ENCODE data around the gene SUN1. TPM values are rescaled to one million over a fixed set of nuclear protein-coding genes. Genes with fewer than 3 reads are reported as not detected.

Gene SUN1
- total and polyA plus RNA-seq, 2 donors from 2014 or later: 40.4 to 168 TPM

GRCh38 chr7:841943-842342 is 9.7 kb downstream of the SUN1 start:
- no peak for TF ChIP-seq CTCF (IDR thresholded peaks at IDR 0.05; ENCODE audit: borderline replicate concordance, extremely low read depth, insufficient read depth)
- H3K9me3 ChIP-seq (ENCODE audit: control insufficient read depth in 2 of 3, insufficient read depth in 1 of 3, low read length in 3 of 3): no peaks in the 10 kb centered on the region
- no peak overlapping the region for H3K27ac ChIP-seq (ENCODE audit: low read depth in 2 of 2, low read length in 2 of 2)
- DNase-seq: no peak
- H3K36me3 ChIP-seq (ENCODE audit: control insufficient read depth in 2 of 3, insufficient read depth in 3 of 3, low read length in 3 of 3): peaks cover 0 to 41% (median 31%) of the 10 kb centered on the region in 3 donors
- FAIRE-seq: no peak
- H3K9ac ChIP-seq (ENCODE audit: low read length in 3 of 3): no peak overlapping the region
- intact Hi-C loops (cut with DNase I): no loop called here
- no peaks in the 10 kb centered on the region for H3K27me3 ChIP-seq (ENCODE audit: control insufficient read depth, insufficient read depth, low read length)
- H3K4me1 ChIP-seq (ENCODE audit: control insufficient read depth in 2 of 3, insufficient read depth in 2 of 3, low read depth in 1 of 3, low read length in 3 of 3): peaks cover 0 to under 1% (median 0%) of the 10 kb centered on the region in 3 donors
- H3K4me3 ChIP-seq (ENCODE audit: low read length in 3 of 3): no peak overlapping the region

GRCh38 chr7:842431-843031 is 10.3 kb downstream of the SUN1 start:
- no peak for FAIRE-seq
- no peak for TF ChIP-seq CTCF (IDR thresholded peaks at IDR 0.05; ENCODE audit: borderline replicate concordance, extremely low read depth, insufficient read depth)

GRCh38 chr7:843230-843629 is 11.0 kb downstream of the SUN1 start:
- Histone ChIP-seq H3K4me1 (ENCODE audit: control insufficient read depth in 2 of 3, insufficient read depth in 2 of 3, low read depth in 1 of 3, low read length in 3 of 3) (no peaks in the 10 kb centered on the region), H3K9ac (ENCODE audit: low read length in 3 of 3) (no peak overlapping the region), H3K36me3 (ENCODE audit: control insufficient read depth in 2 of 3, insufficient read depth in 3 of 3, low read length in 3 of 3) (peaks cover 0 to 41% (median 31%) of the 10 kb centered on the region in 3 donors), H3K27me3 (ENCODE audit: control insufficient read depth, insufficient read depth, low read length) (no peaks in the 10 kb centered on the region), H3K4me3 (ENCODE audit: low read length in 3 of 3) (no peak overlapping the region), H3K9me3 (ENCODE audit: control insufficient read depth in 2 of 3, insufficient read depth in 1 of 3, low read length in 3 of 3) (no peaks in the 10 kb centered on the region), H3K27ac (ENCODE audit: low read depth in 2 of 2, low read length in 2 of 2) (no peak overlapping the region)
- intact Hi-C loops (cut with DNase I): no loop called here
- FAIRE-seq (no peak), DNase-seq (no peak)
- TF ChIP-seq CTCF (IDR thresholded peaks at IDR 0.05; ENCODE audit: borderline replicate concordance, extremely low read depth, insufficient read depth): no peak

More at GRCh38 chr7:842431-843031, 10.3 kb downstream of the SUN1 start:
- Histone ChIP-seq H3K9me3 (ENCODE audit: control insufficient read depth in 2 of 3, insufficient read depth in 1 of 3, low read length in 3 of 3) (no peaks in the 10 kb centered on the region), H3K27me3 (ENCODE audit: control insufficient read depth, insufficient read depth, low read length) (no peaks in the 10 kb centered on the region), H3K9ac (ENCODE audit: low read length in 3 of 3) (no peak overlapping the region), H3K27ac (ENCODE audit: low read depth in 2 of 2, low read length in 2 of 2) (no peak overlapping the region), H3K36me3 (ENCODE audit: control insufficient read depth in 2 of 3, insufficient read depth in 3 of 3, low read length in 3 of 3) (peaks cover 0 to 41% (median 31%) of the 10 kb centered on the region in 3 donors), H3K4me3 (ENCODE audit: low read length in 3 of 3) (no peak overlapping the region), H3K4me1 (ENCODE audit: control insufficient read depth in 2 of 3, insufficient read depth in 2 of 3, low read depth in 1 of 3, low read length in 3 of 3) (no peaks in the 10 kb centered on the region)
- intact Hi-C loops (cut with DNase I): no loop called here
- DNase-seq: peak in 1 of 5 donors; percentile 22

GRCh38 chr7:844043-844442 is 11.8 kb downstream of the SUN1 start:
- Histone ChIP-seq H3K36me3 (ENCODE audit: control insufficient read depth in 2 of 3, insufficient read depth in 3 of 3, low read length in 3 of 3) (peaks cover 0 to 39% (median 26%) of the 10 kb centered on the region in 3 donors), H3K4me1 (ENCODE audit: control insufficient read depth in 2 of 3, insufficient read depth in 2 of 3, low read depth in 1 of 3, low read length in 3 of 3) (no peaks in the 10 kb centered on the region), H3K9me3 (ENCODE audit: control insufficient read depth in 2 of 3, insufficient read depth in 1 of 3, low read length in 3 of 3) (no peaks in the 10 kb centered on the region), H3K27me3 (ENCODE audit: control insufficient read depth, insufficient read depth, low read length) (no peaks in the 10 kb centered on the region), H3K9ac (ENCODE audit: low read length in 3 of 3) (no peak overlapping the region), H3K4me3 (ENCODE audit: low read length in 3 of 3) (no peak overlapping the region), H3K27ac (ENCODE audit: low read depth in 2 of 2, low read length in 2 of 2) (no peak overlapping the region)
- DNase-seq (no peak), FAIRE-seq (no peak)
- intact Hi-C loops (cut with DNase I): no loop called here
- TF ChIP-seq CTCF (IDR thresholded peaks at IDR 0.05; ENCODE audit: borderline replicate concordance, extremely low read depth, insufficient read depth): no peak

Data from kidney (tissue), 14 donors.